ENCODE data around the gene GHR.

GHR gene

GRCh38 chr5:42675602-42676001, 252.4 kb downstream of the GHR start:
- Histone ChIP-seq H3F3A (ENCODE audit: insufficient read depth, low read length) (no peaks in the 10 kb centered on the region), H3K9ac (ENCODE audit: low read length) (no peak overlapping the region), H3K27me3 (ENCODE audit: insufficient read depth, low read length) (no peaks in the 10 kb centered on the region), H3K9me2 (ENCODE audit: low read depth, low read length) (no peaks in the 10 kb centered on the region), H3K9me3 (ENCODE audit: low read length) (no peaks in the 10 kb centered on the region), H3K4me2 (ENCODE audit: low read length) (no peak overlapping the region), H3K79me2 (ENCODE audit: insufficient read depth, low read length) (no peaks in the 10 kb centered on the region), H3K4me3 (ENCODE audit: low read depth, low read length, poor library complexity, severe bottlenecking) (no peak overlapping the region), H3K27ac (ENCODE audit: low read depth, low read length, poor library complexity, severe bottlenecking) (no peak overlapping the region), H2AFZ (ENCODE audit: low read length) (no peak overlapping the region), H3K4me1 (ENCODE audit: insufficient read depth, low read length, severe bottlenecking) (peaks cover 6% of the 10 kb centered on the region), H4K20me1 (ENCODE audit: insufficient read depth, low read length) (no peaks in the 10 kb centered on the region), H3K36me3 (ENCODE audit: insufficient read depth, low read length) (no peaks in the 10 kb centered on the region)
- no peak for TF ChIP-seq CTCF (IDR thresholded peaks at IDR 0.05; ENCODE audit: low read length)

GRCh38 chr5:42676362-42676761, 253.1 kb downstream of the GHR start:
- Histone ChIP-seq H3K9ac (ENCODE audit: low read length) (no peak overlapping the region), H3K4me2 (ENCODE audit: low read length) (no peak overlapping the region), H3K4me1 (ENCODE audit: insufficient read depth, low read length, severe bottlenecking) (peaks cover 6% of the 10 kb centered on the region), H3F3A (ENCODE audit: insufficient read depth, low read length) (no peaks in the 10 kb centered on the region), H3K36me3 (ENCODE audit: insufficient read depth, low read length) (no peaks in the 10 kb centered on the region), H3K79me2 (ENCODE audit: insufficient read depth, low read length) (no peaks in the 10 kb centered on the region), H3K9me2 (ENCODE audit: low read depth, low read length) (no peaks in the 10 kb centered on the region), H3K9me3 (ENCODE audit: low read length) (no peaks in the 10 kb centered on the region), H2AFZ (ENCODE audit: low read length) (no peak overlapping the region), H3K27me3 (ENCODE audit: insufficient read depth, low read length) (no peaks in the 10 kb centered on the region), H4K20me1 (ENCODE audit: insufficient read depth, low read length) (no peaks in the 10 kb centered on the region), H3K4me3 (ENCODE audit: low read depth, low read length, poor library complexity, severe bottlenecking) (no peak overlapping the region), H3K27ac (ENCODE audit: low read depth, low read length, poor library complexity, severe bottlenecking) (no peak overlapping the region)
- TF ChIP-seq CTCF (IDR thresholded peaks at IDR 0.05; ENCODE audit: low read length) (no peak), EZH2 (IDR thresholded peaks at IDR 0.05; ENCODE audit: borderline replicate concordance, low read length) (no peak)

- Histone ChIP-seq H3K36me3 (ENCODE audit: insufficient read depth, low read length) (no peaks in the 10 kb centered on the region), H3K4me2 (ENCODE audit: low read length) (no peak overlapping the region), H3F3A (ENCODE audit: insufficient read depth, low read length) (no peaks in the 10 kb centered on the region), H3K27ac (ENCODE audit: low read depth, low read length, poor library complexity, severe bottlenecking) (no peak overlapping the region), H3K9me3 (ENCODE audit: low read length) (no peaks in the 10 kb centered on the region), H2AFZ (ENCODE audit: low read length) (no peak overlapping the region), H3K9me2 (ENCODE audit: low read depth, low read length) (no peaks in the 10 kb centered on the region), H3K4me3 (ENCODE audit: low read depth, low read length, poor library complexity, severe bottlenecking) (no peak overlapping the region), H3K4me1 (ENCODE audit: insufficient read depth, low read length, severe bottlenecking) (peaks cover 6% of the 10 kb centered on the region), H4K20me1 (ENCODE audit: insufficient read depth, low read length) (no peaks in the 10 kb centered on the region), H3K79me2 (ENCODE audit: insufficient read depth, low read length) (no peaks in the 10 kb centered on the region), H3K9ac (ENCODE audit: low read length) (no peak overlapping the region), H3K27me3 (ENCODE audit: insufficient read depth, low read length) (no peaks in the 10 kb centered on the region)
- TF ChIP-seq CTCF (IDR thresholded peaks at IDR 0.05; ENCODE audit: low read length) (no peak), EZH2 (IDR thresholded peaks at IDR 0.05; ENCODE audit: borderline replicate concordance, low read length) (no peak)
Observed at GRCh38 chr5:42677156-42677842, 254.1 kb downstream of the GHR start.
